ENCODE results near the gene OR4L1. TPM values are rescaled to one million over a fixed set of nuclear protein-coding genes. Genes with fewer than 3 reads are reported as not detected.
"Not testable (repeated sequence)": the region's sequence is repeated elsewhere in the genome, so short reads cannot be mapped to it uniquely, and the experiment has no call there.

Gene OR4L1, protein sequence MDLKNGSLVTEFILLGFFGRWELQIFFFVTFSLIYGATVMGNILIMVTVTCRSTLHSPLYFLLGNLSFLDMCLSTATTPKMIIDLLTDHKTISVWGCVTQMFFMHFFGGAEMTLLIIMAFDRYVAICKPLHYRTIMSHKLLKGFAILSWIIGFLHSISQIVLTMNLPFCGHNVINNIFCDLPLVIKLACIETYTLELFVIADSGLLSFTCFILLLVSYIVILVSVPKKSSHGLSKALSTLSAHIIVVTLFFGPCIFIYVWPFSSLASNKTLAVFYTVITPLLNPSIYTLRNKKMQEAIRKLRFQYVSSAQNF
- total RNA-seq = not detected

DNA sequence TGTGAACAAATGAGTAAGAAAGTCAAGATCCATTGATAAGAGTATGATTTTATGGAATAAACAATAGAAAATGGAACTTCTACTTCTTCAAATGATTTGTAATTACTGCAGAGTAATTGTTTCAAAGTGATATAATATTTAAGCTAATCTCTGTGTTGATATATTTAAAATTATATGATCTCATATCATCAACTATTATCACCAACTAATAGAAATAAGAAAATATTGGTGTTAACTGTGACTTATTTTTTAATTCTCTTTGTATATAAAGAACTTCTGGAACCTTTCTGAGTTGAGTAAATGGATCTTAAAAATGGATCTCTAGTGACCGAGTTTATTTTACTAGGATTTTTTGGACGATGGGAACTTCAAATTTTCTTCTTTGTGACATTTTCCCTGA is at the start of gene OR4L1:
OR4L1 (plus strand) TSS at position 301 of the 400 bp plus-strand sequence; CDS start at position 301, 0 bp downstream.
- ATAC-seq (no peak), DNase-seq (no peak)
- Mint-ChIP-seq H3K9me3 (ENCODE audit: insufficient read depth) (no peaks in the 10 kb centered on the region), H3K4me3 (no peak within 1 kb of the TSS), H3K27ac (no peak within 1 kb of the TSS), H3K27me3 (ENCODE audit: low read depth) (no peaks in the 10 kb centered on the region), H3K4me1 (ENCODE audit: low read depth) (no peaks in the 10 kb centered on the region), H3K36me3 (ENCODE audit: low read depth) (no peaks in the 10 kb centered on the region)
- ChIA-PET POLR2A (no interaction called here), CTCF (no interaction called here)

DNA sequence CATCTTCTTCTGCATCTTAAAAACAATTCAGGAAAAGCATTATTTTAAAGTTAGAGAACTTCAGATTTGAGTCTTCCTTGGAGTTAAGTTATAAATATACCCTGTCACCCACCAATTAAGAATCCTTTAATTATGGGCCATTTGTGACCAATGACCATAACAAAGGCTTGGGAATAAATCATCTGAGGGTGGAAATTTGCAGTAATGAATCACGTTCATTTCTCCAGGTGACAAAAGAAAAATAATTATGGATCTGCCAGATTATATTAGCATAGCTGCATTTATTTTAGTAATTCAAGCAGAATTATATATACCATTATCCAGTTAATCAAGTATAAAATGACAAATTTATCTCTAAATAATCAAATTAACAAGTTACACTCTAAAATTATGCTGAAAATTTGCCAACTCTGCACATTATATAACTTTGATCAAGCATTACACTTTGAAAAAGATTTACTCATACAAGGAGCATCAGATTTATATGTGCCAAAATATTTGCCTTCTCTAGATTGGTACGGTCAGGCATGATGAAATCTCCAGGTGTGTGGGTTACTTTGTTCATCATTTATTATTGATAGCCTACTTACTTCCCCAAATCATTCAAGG is 40.5 kb upstream of the OR4L1 start, which contains the start of gene OR4K14:
OR4K14 (minus strand) TSS at position 51 of the 609 bp plus-strand sequence. CDS start 4,114 bp downstream, outside the sequence.
- H3K27ac Mint-ChIP-seq = no peak within 1 kb of the TSS
- DNase-seq = no peak
- H3K27me3 Mint-ChIP-seq (ENCODE audit: low read depth) = no peaks in the 10 kb centered on the region
- H3K9me3 Mint-ChIP-seq (ENCODE audit: insufficient read depth) = no peaks in the 10 kb centered on the region
- CTCF ChIA-PET = no interaction called here
- H3K36me3 Mint-ChIP-seq (ENCODE audit: low read depth) = no peaks in the 10 kb centered on the region
- POLR2A ChIA-PET = no interaction called here
- H3K4me3 Mint-ChIP-seq = no peak within 1 kb of the TSS
- no peak for ATAC-seq
- no peaks in the 10 kb centered on the region for H3K4me1 Mint-ChIP-seq (ENCODE audit: low read depth)

DNA sequence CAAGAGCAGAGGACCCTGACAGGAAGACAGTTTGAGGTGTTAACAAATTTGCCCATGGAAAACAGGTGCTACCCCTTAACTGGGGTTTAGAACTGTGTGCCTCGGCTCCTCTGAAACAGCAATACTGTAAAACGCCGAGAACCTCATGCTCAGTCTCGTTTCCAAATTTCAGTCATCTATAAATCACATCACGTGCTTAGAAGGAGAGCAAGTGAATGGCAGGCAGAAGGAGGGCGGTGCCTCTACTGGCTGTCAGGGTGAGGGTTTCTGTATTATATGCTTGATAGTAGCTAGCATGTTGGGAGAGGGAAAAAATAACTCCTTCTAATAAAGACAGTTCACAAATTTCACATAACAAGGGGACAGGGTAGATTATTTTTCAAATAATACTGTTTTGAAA is 28.8 kb upstream of the OR4L1 start:
- Mint-ChIP-seq H3K27me3 (ENCODE audit: low read depth) (no peaks in the 10 kb centered on the region), H3K4me3 (no peak overlapping the region), H3K36me3 (ENCODE audit: low read depth) (no peaks in the 10 kb centered on the region), H3K9me3 (ENCODE audit: insufficient read depth) (no peaks in the 10 kb centered on the region), H3K27ac (no peak overlapping the region), H3K4me1 (ENCODE audit: low read depth) (no peaks in the 10 kb centered on the region)
- DNase-seq (no peak), ATAC-seq (no peak)
- CTCF ChIA-PET = no interaction called here
- POLR2A ChIA-PET = no interaction called here

DNA sequence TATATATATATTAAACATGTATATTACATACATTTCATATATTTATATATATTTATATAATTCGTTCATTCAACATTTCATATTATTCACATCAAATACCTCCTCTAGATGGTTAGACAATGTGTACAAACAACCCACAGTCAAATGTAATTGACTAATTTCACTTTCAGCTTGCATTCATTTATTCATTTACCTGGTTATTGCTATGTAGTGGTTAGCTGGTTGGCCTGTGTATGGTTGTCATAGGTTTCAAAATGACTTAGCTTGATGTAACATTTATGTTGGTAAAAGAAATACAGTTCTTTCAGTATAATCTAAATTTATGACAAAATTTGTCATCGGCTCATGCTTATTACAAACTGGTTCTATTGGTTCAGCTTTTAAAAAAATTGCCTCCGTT is 24.4 kb upstream of the OR4L1 start:
- ATAC-seq (no peak), DNase-seq (no peak)
- ChIA-PET CTCF (no interaction called here), POLR2A (no interaction called here)
- Mint-ChIP-seq H3K27ac (no peak overlapping the region), H3K36me3 (ENCODE audit: low read depth) (no peaks in the 10 kb centered on the region), H3K9me3 (ENCODE audit: insufficient read depth) (no peaks in the 10 kb centered on the region), H3K4me3 (no peak overlapping the region), H3K27me3 (ENCODE audit: low read depth) (no peaks in the 10 kb centered on the region), H3K4me1 (ENCODE audit: low read depth) (no peaks in the 10 kb centered on the region)

DNA sequence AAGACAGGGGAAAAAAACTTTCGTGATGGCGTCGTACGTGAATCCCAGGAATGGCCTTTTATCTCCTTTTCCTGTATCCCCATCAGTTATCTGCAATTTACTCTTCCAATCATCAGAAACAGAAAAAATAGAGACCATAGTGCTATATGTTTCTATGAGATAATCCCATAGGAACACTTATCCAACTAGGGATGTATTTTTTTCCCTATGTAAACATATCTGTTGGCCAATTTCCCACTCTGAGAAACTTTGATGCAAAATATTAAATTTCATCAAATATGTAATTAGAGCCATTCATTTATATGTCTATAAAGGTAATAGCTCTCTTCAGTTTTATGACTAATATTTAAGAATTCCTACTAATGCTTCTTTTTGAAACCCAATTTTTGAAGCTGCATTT is 23.9 kb upstream of the OR4L1 start, which contains the start of gene OR4K13:
OR4K13 (minus strand) TSS at position 101 of the 400 bp plus-strand sequence. CDS start 1,280 bp downstream, outside the sequence.
- no peaks in the 10 kb centered on the region for H3K9me3 Mint-ChIP-seq (ENCODE audit: insufficient read depth)
- no peaks in the 10 kb centered on the region for H3K36me3 Mint-ChIP-seq (ENCODE audit: low read depth)
- no peak within 1 kb of the TSS for H3K27ac Mint-ChIP-seq
- no peak within 1 kb of the TSS for H3K4me3 Mint-ChIP-seq
- ChIA-PET CTCF (no interaction called here), POLR2A (no interaction called here)
- H3K27me3 Mint-ChIP-seq (ENCODE audit: low read depth) = no peaks in the 10 kb centered on the region
- DNase-seq (no peak), ATAC-seq (no peak)
- H3K4me1 Mint-ChIP-seq (ENCODE audit: low read depth) = no peaks in the 10 kb centered on the region

DNA sequence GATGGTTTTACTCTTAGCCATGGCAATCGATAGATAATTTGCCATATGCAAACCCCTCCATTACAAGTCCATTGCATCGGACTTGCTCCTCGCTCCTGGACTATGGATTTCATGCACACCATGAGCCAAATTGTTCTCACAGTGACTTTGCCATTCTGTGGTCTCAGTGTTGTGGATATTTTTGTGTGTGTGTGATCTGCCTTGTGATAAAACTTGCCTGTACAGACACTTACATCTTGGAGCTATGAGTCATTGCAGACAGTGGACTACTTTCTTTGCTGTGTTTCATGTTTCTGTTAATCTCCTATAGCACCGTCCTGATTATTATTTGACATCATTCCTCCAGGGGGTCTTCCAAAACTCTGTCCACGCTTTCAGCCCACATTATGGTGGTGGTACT is 15.6 kb upstream of the OR4L1 start:
- ATAC-seq (no peak), DNase-seq (no peak)
- Mint-ChIP-seq H3K4me1 (ENCODE audit: low read depth) (no peaks in the 10 kb centered on the region), H3K4me3 (no peak overlapping the region), H3K27me3 (ENCODE audit: low read depth) (no peaks in the 10 kb centered on the region), H3K36me3 (ENCODE audit: low read depth) (no peaks in the 10 kb centered on the region), H3K9me3 (ENCODE audit: insufficient read depth) (no peaks in the 10 kb centered on the region), H3K27ac (no peak overlapping the region)
- ChIA-PET CTCF (no interaction called here), POLR2A (no interaction called here)

DNA sequence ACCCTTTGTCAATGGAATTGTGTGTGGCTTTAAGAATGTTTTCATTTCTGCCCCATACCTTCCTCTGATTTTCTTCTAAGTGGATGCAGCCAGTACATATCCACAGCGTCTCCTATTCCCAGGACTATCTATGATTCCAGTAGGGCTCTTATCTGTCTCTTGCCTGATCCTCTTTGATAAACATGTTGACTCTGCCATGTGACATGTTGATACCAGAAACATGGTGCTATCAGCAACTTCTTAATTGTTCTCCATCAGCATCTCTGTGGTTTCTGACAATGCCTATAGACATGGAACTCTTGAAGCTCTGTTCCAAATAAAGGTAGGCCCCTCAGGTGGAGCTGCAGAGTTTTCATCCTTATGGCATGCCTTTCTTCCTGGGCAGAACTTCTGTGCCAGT is 11.6 kb upstream of the OR4L1 start:
- Mint-ChIP-seq H3K4me1 (ENCODE audit: low read depth) (no peaks in the 10 kb centered on the region), H3K9me3 (ENCODE audit: insufficient read depth) (no peaks in the 10 kb centered on the region), H3K36me3 (ENCODE audit: low read depth) (no peaks in the 10 kb centered on the region), H3K4me3 (no peak overlapping the region), H3K27ac (no peak overlapping the region), H3K27me3 (ENCODE audit: low read depth) (no peaks in the 10 kb centered on the region)
- no peak for DNase-seq
- ChIA-PET CTCF (no interaction called here), POLR2A (no interaction called here)
- no peak for ATAC-seq

DNA sequence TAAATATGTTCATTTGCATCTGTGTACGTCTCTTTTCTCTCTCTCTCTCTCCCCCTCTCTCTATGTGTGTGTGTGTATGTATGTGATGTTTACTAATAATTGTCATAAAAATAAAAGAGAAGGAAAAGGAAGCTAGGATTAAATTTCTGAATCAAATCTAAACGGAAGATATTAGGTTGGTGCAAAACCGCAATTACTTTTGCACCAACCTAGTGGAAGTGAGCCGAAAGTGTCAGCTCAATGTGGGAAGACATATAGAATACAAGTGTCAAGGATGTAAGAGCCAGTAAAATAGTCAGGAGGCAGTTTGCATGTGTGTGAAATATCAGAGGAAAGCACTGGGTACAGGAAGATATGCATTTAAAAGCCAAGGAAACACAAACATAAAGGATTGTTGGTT is 32.2 kb downstream of the OR4L1 start:
- ATAC-seq = no peak
- H3K27me3 Mint-ChIP-seq (ENCODE audit: low read depth) = no peaks in the 10 kb centered on the region
- H3K36me3 Mint-ChIP-seq (ENCODE audit: low read depth) = no peaks in the 10 kb centered on the region
- ChIA-PET CTCF (no interaction called here), POLR2A (no interaction called here)
- no peak for DNase-seq
- no peaks in the 10 kb centered on the region for H3K9me3 Mint-ChIP-seq (ENCODE audit: insufficient read depth)
- H3K4me3 Mint-ChIP-seq = no peak overlapping the region
- no peaks in the 10 kb centered on the region for H3K4me1 Mint-ChIP-seq (ENCODE audit: low read depth)
- no peak overlapping the region for H3K27ac Mint-ChIP-seq

DNA sequence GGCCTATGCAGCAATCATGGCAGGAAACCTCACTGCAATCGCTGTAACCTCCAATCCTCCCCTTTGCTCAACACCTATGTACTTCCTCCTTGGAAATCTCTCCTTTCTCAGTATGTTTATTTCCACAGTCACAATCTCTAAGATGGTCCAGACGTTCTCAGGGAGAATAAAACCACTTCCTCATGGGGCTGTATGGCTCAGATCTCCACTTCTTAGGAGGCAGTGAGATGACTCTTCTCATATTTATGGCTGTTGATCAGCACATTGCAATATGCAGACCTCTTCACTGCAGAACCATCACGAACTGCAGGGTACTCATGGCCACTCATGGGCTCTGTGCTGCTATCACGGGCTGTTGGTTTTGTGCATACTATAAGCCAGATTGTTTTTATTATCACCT is 33.6 kb downstream of the OR4L1 start:
- no peak for DNase-seq
- H3K4me1 Mint-ChIP-seq (ENCODE audit: low read depth) = no peaks in the 10 kb centered on the region
- CTCF ChIA-PET = no interaction called here
- H3K27ac Mint-ChIP-seq = no peak overlapping the region
- no peak overlapping the region for H3K4me3 Mint-ChIP-seq
- ATAC-seq = no peak
- no peaks in the 10 kb centered on the region for H3K9me3 Mint-ChIP-seq (ENCODE audit: insufficient read depth)
- no peaks in the 10 kb centered on the region for H3K27me3 Mint-ChIP-seq (ENCODE audit: low read depth)
- POLR2A ChIA-PET = no interaction called here
- H3K36me3 Mint-ChIP-seq (ENCODE audit: low read depth) = no peaks in the 10 kb centered on the region

DNA sequence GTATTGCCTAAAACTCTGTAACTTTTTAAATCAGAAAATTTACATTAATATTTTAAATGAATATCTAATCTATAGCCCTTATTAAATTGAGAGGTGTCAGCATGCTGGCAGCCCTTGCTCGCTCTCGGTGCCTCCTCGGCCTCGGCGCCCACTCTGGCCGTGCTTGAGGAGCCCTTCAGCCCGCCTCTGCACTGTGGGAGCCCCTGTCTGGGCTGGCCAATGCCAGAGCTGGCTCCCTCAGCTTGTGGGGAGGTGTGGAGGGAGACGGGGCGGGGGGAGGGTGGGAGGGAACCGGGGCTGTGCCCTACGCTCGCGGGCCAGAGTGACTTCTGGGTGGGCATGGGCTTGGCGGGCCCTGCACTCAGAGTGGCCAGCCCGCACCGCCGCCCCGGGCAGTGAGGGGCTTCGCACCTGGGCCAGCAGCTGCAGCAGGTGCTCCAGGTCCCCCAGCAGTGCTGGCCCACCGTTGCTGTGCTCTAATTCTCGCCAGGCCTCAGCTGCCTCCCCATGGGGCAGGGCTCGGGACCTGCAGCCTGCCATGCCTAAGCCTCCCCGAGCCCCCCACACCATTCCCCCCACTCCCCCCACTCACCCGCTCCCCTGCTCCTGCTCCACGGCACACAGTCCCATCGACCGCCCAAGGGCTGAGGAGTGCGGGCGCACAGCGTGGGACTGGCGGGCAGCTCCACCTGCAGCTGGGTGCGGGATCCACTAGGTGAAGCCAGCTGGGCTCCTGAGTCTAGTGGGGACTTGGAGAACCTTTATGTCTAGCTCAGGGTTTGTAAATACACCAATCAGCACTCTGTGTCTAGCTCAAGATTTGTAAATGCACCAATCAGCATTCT is 39.3 kb downstream of the OR4L1 start:
- H3K27ac Mint-ChIP-seq; CTCF ChIA-PET; H3K36me3 Mint-ChIP-seq (ENCODE audit: low read depth); DNase-seq; H3K4me3 Mint-ChIP-seq; H3K4me1 Mint-ChIP-seq (ENCODE audit: low read depth); ATAC-seq; POLR2A ChIA-PET; H3K27me3 Mint-ChIP-seq (ENCODE audit: low read depth); H3K9me3 Mint-ChIP-seq (ENCODE audit: insufficient read depth): not testable (repeated sequence)

DNA sequence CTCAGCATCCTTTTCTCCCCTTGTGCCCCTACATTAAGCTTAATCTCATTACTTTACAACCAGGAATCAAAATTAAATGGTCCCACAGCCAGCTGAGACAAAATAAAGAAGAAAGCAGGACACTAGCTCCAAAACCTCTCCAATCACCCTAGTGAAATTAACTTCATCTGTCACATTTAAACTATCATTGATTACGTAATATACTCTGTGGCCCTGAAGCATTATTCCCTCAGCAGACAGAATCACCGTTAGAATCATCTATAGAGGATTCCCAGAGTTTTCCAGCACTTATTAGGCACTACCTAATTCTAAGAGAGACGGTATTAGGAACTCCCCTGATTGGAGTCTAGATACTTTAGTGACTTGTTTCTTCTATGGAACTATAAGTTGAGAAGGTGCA is 50.6 kb downstream of the OR4L1 start, which contains the start of gene OR4K17:
OR4K17 (plus strand) TSS at position 302 of the 400 bp plus-strand sequence. CDS start 6,761 bp downstream, outside the sequence.
- Mint-ChIP-seq H3K4me1 (ENCODE audit: low read depth) (no peaks in the 10 kb centered on the region), H3K27ac (no peak within 1 kb of the TSS), H3K9me3 (ENCODE audit: insufficient read depth) (no peaks in the 10 kb centered on the region), H3K4me3 (no peak within 1 kb of the TSS), H3K36me3 (ENCODE audit: low read depth) (no peaks in the 10 kb centered on the region), H3K27me3 (ENCODE audit: low read depth) (no peaks in the 10 kb centered on the region)
- CTCF ChIA-PET = no interaction called here
- ATAC-seq = no peak
- no peak for DNase-seq
- POLR2A ChIA-PET = no interaction called here
